ENCODE results near the gene TDRD1. TPM values are rescaled to one million over a fixed set of nuclear protein-coding genes. Genes with fewer than 3 reads are reported as not detected.

The TDRD1 gene
- polyA plus RNA-seq, 1 donor from 2014 or later, result not detected

DNA sequence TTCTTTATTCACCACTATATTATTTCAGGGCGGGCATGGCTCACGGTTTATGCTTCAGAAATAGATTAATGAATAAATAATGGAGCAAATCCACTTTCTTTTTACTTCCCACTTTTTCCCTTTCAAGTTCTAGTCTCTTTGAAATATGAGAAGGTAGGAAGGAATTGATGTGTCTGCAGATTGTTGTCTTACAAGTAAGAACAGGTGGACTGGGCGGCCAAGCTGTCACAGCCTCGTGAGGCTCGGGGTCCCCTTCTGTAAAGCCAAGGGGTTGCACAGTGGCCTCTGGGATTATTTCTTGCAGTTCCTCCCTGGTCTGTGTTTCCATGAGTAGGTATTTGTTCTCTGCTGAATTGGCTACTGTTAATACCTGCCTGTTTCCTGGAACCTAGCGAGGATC lies 71.1 kb downstream of the TDRD1 start:
- H3F3A ChIP-seq (ENCODE audit: insufficient read depth, low read length, poor library complexity, severe bottlenecking), result no peaks in the 10 kb centered on the region
- H3K27ac ChIP-seq (ENCODE audit: low read length), result no peak overlapping the region
- H2AFZ ChIP-seq (ENCODE audit: low read depth, low read length), result no peak overlapping the region
- H3K79me2 ChIP-seq (replicated peaks; ENCODE audit: insufficient read depth, low read length), result no peaks in the 10 kb centered on the region
- no peaks in the 10 kb centered on the region for H3K27me3 ChIP-seq (ENCODE audit: insufficient read depth, low read depth, low read length)
- H3K4me3 ChIP-seq (ENCODE audit: low read length), result no peak overlapping the region
- TF ChIP-seq, protein P1, sequence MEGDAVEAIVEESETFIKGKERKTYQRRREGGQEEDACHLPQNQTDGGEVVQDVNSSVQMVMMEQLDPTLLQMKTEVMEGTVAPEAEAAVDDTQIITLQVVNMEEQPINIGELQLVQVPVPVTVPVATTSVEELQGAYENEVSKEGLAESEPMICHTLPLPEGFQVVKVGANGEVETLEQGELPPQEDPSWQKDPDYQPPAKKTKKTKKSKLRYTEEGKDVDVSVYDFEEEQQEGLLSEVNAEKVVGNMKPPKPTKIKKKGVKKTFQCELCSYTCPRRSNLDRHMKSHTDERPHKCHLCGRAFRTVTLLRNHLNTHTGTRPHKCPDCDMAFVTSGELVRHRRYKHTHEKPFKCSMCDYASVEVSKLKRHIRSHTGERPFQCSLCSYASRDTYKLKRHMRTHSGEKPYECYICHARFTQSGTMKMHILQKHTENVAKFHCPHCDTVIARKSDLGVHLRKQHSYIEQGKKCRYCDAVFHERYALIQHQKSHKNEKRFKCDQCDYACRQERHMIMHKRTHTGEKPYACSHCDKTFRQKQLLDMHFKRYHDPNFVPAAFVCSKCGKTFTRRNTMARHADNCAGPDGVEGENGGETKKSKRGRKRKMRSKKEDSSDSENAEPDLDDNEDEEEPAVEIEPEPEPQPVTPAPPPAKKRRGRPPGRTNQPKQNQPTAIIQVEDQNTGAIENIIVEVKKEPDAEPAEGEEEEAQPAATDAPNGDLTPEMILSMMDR (IDR thresholded peaks at IDR 0.05; ENCODE audit: poor library complexity, severe bottlenecking), result no peak
- TF ChIP-seq EP300 (conservative IDR thresholded peaks at IDR 0.05; ENCODE audit: poor library complexity, severe bottlenecking) (no peak), TAF1 (IDR thresholded peaks at IDR 0.05; ENCODE audit: low read depth) (no peak), MXI1 (conservative IDR thresholded peaks at IDR 0.05; ENCODE audit: poor library complexity, severe bottlenecking) (no peak), SMC3 (conservative IDR thresholded peaks at IDR 0.05; ENCODE audit: poor library complexity) (no peak), RAD21 (conservative IDR thresholded peaks at IDR 0.05) (no peak), POLR2AphosphoS5 (IDR thresholded peaks at IDR 0.05) (no peak), EZH2 (IDR thresholded peaks at IDR 0.05; ENCODE audit: borderline replicate concordance, insufficient read depth, low read length, poor library complexity, severe bottlenecking) (no peak)
- TF ChIP-seq, protein P2, sequence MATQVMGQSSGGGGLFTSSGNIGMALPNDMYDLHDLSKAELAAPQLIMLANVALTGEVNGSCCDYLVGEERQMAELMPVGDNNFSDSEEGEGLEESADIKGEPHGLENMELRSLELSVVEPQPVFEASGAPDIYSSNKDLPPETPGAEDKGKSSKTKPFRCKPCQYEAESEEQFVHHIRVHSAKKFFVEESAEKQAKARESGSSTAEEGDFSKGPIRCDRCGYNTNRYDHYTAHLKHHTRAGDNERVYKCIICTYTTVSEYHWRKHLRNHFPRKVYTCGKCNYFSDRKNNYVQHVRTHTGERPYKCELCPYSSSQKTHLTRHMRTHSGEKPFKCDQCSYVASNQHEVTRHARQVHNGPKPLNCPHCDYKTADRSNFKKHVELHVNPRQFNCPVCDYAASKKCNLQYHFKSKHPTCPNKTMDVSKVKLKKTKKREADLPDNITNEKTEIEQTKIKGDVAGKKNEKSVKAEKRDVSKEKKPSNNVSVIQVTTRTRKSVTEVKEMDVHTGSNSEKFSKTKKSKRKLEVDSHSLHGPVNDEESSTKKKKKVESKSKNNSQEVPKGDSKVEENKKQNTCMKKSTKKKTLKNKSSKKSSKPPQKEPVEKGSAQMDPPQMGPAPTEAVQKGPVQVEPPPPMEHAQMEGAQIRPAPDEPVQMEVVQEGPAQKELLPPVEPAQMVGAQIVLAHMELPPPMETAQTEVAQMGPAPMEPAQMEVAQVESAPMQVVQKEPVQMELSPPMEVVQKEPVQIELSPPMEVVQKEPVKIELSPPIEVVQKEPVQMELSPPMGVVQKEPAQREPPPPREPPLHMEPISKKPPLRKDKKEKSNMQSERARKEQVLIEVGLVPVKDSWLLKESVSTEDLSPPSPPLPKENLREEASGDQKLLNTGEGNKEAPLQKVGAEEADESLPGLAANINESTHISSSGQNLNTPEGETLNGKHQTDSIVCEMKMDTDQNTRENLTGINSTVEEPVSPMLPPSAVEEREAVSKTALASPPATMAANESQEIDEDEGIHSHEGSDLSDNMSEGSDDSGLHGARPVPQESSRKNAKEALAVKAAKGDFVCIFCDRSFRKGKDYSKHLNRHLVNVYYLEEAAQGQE (IDR thresholded peaks at IDR 0.05; ENCODE audit: borderline replicate concordance), result no peak
- H3K9ac ChIP-seq (ENCODE audit: low read length), result no peak overlapping the region
- no peaks in the 10 kb centered on the region for H3K9me2 ChIP-seq (ENCODE audit: insufficient read depth, low read length)
- no peaks in the 10 kb centered on the region for H3K9me3 ChIP-seq (ENCODE audit: low read length)
- no peaks in the 10 kb centered on the region for H4K20me1 ChIP-seq (ENCODE audit: insufficient read depth)
- no peaks in the 10 kb centered on the region for H3K36me3 ChIP-seq (ENCODE audit: insufficient read depth, low read length)
- H3K4me2 ChIP-seq (ENCODE audit: low read length), result no peak overlapping the region

DNA sequence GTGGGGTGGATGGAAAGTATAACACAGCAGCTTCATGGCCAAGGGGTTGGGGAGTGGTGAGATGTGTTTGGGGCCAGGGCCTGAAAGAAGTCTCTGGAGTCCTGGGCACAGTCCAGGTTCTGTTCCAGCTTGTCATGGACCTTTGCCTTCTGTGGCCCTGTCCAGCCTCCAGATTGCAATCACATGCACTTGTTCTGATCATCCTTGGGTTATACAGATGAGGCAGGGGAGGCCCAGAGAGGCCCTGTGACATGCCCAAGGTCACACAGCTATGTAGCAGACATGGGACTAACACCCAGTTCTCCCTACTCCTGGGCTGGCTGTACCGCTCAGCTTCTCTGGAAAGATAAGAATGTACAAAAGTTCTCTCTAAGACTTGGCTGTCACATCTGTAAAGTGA lies 71.6 kb downstream of the TDRD1 start:
- H3K79me2 ChIP-seq (replicated peaks; ENCODE audit: insufficient read depth, low read length), result no peaks in the 10 kb centered on the region
- H3K4me2 ChIP-seq (ENCODE audit: low read length), result no peak overlapping the region
- H3K4me3 ChIP-seq (ENCODE audit: low read length), result no peak overlapping the region
- TF ChIP-seq SMC3 (conservative IDR thresholded peaks at IDR 0.05; ENCODE audit: poor library complexity) (no peak), RAD21 (conservative IDR thresholded peaks at IDR 0.05) (no peak), TAF1 (IDR thresholded peaks at IDR 0.05; ENCODE audit: low read depth) (no peak), EP300 (conservative IDR thresholded peaks at IDR 0.05; ENCODE audit: poor library complexity, severe bottlenecking) (no peak), POLR2AphosphoS5 (IDR thresholded peaks at IDR 0.05) (no peak), EZH2 (IDR thresholded peaks at IDR 0.05; ENCODE audit: borderline replicate concordance, insufficient read depth, low read length, poor library complexity, severe bottlenecking) (no peak)
- TF ChIP-seq, protein P1 (IDR thresholded peaks at IDR 0.05; ENCODE audit: poor library complexity, severe bottlenecking), result no peak
- H4K20me1 ChIP-seq (ENCODE audit: insufficient read depth), result no peaks in the 10 kb centered on the region
- H3K9ac ChIP-seq (ENCODE audit: low read length), result no peak overlapping the region
- H3F3A ChIP-seq (ENCODE audit: insufficient read depth, low read length, poor library complexity, severe bottlenecking), result no peaks in the 10 kb centered on the region
- no peaks in the 10 kb centered on the region for H3K9me2 ChIP-seq (ENCODE audit: insufficient read depth, low read length)
- no peaks in the 10 kb centered on the region for H3K36me3 ChIP-seq (ENCODE audit: insufficient read depth, low read length)
- H3K9me3 ChIP-seq (ENCODE audit: low read length), result no peaks in the 10 kb centered on the region
- H2AFZ ChIP-seq (ENCODE audit: low read depth, low read length), result no peak overlapping the region
- H3K27ac ChIP-seq (ENCODE audit: low read length), result no peak overlapping the region
- H3K27me3 ChIP-seq (ENCODE audit: insufficient read depth, low read depth, low read length), result no peaks in the 10 kb centered on the region
